Natural killer cell (primary cell): ENCODE data around the gene PRPF6. TPM values are rescaled to one million over a fixed set of nuclear protein-coding genes. Genes with fewer than 3 reads are reported as not detected.

Source experiments
- ATAC-seq, 3 donors: fragments of 150-1000 bp in 2 of 3; fragments of 200-7000 bp in 1 of 3; cut with Tn5 transposase; 1 replicate in 1 of 3; 2 replicates in 2 of 3; pipeline ENCODE4 v1.10.0; 2021; ENCODE audit warnings: mild to moderate bottlenecking in 2 of 3, moderate library complexity in 2 of 3
- DNase-seq, 2 donors: peaks; one replicate each; pipeline versions ENCODE4 v3.0.0 to v3.0.0-alpha.2; 2013 to 2021; ENCODE audit warnings: mixed read lengths in 1 of 2
- H3K27ac ChIP-seq: one replicate; pipeline ENCODE4 v1.5.1; 2013; ENCODE audit warnings: mild to moderate bottlenecking, low read length
- H3K27me3 ChIP-seq: one replicate; pipeline ENCODE4 v1.6.1; 2013; ENCODE audit warnings: low read length; ENCODE audit not compliant: control insufficient read depth, insufficient read depth
- H3K36me3 ChIP-seq: one replicate; pipeline ENCODE4 v1.6.1; 2013; ENCODE audit warnings: low read length; ENCODE audit not compliant: control insufficient read depth, insufficient read depth
- H3K4me1 ChIP-seq: one replicate; pipeline ENCODE4 v1.6.1; 2013; ENCODE audit warnings: low read length; ENCODE audit not compliant: control insufficient read depth, insufficient read depth
- H3K4me3 ChIP-seq: one replicate; pipeline ENCODE4 v1.5.1; 2013; ENCODE audit warnings: low read length
- H3K9me3 ChIP-seq: one replicate; pipeline ENCODE4 v1.6.1; 2013; ENCODE audit warnings: low read length; ENCODE audit not compliant: control insufficient read depth, insufficient read depth
- H3K27ac Mint-ChIP-seq, 2 donors: one replicate each; pipeline ENCODE4 v1.8.0; 2022; ENCODE audit warnings: mild to moderate bottlenecking in 2 of 2, mixed read lengths in 2 of 2, moderate library complexity in 1 of 2
- H3K27me3 Mint-ChIP-seq, 2 donors: one replicate each; pipeline ENCODE4 v1.8.0; 2022; ENCODE audit warnings: low read depth in 2 of 2, mixed read lengths in 2 of 2
- H3K36me3 Mint-ChIP-seq: one replicate; pipeline ENCODE4 v1.8.0; 2022; ENCODE audit warnings: mixed read lengths
- H3K4me1 Mint-ChIP-seq, 2 donors: one replicate each; pipeline ENCODE4 v1.8.0; 2022; ENCODE audit warnings: mixed read lengths in 2 of 2
- H3K4me3 Mint-ChIP-seq: one replicate; pipeline ENCODE4 v1.8.0; 2022; ENCODE audit warnings: mild to moderate bottlenecking, moderate library complexity, mixed read lengths
- H3K9me3 Mint-ChIP-seq, 2 donors: one replicate each; pipeline ENCODE4 v1.8.0; 2022; ENCODE audit warnings: mixed read lengths in 2 of 2
- WGBS: methylation state at CpG from one replicate; pipeline ENCODE4 v1.1.7; 2013; ENCODE audit warnings: missing lambda C conversion rate; ENCODE audit not compliant: insufficient coverage; 5-methylcytosine and 5-hydroxymethylcytosine counted together
- intact Hi-C: fragments of 100-400 bp; cut with micrococcal nuclease; formaldehyde crosslinking; loops from one replicate; pipeline ENCODE4 v1.14.2; 2022
- total RNA-seq, 4 donors: library from RNA; stranded (reverse); fragments of 120-200 nt in 1 of 4; gene quantifications; one replicate each; pipeline versions ENCODE4 v1.2.3 to v1.2.4, GENCODE V29; 2013 to 2022
- TF ChIP-seq, protein P1 (sequence below): fragments of 200-600 bp; IDR thresholded peaks from one replicate; pipeline ENCODE4 v1.8.0; 2022; ENCODE audit warnings: antibody characterized with exemption

The PRPF6 gene
- total RNA-seq, 3 donors from 2014 or later (not counting 1 experiment from before 2014, with no cell fraction given) = 52.7 to 63.0 (median 55.0) TPM

DNA sequence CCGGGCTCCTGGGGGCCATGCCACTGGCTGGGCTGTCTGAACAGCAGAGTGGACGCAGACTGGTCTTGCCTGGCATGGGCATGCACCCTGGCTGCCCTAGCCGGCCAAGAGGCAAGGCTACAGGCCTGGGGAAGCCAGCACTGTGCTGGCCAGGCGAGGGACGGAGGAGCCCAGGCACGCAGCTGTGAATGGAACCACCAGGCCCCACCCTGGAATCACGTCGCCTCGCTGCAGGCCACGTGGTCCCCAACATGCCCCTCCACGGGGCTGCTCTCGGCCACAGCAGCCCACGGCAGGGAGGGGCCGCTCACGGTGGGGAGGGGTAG is 28.8 kb upstream of the PRPF6 start:
- no peaks in the 10 kb centered on the region for H3K27me3 Mint-ChIP-seq
- H3K27ac ChIP-seq = no peak overlapping the region
- peaks cover 60% of the 10 kb centered on the region for H3K4me1 ChIP-seq
- 92% methylated on average over 15 of the region's 15 CpGs for WGBS
- no peaks in the 10 kb centered on the region for H3K36me3 Mint-ChIP-seq
- DNase-seq (no peak), ATAC-seq (no peak)
- TF ChIP-seq, protein P1, sequence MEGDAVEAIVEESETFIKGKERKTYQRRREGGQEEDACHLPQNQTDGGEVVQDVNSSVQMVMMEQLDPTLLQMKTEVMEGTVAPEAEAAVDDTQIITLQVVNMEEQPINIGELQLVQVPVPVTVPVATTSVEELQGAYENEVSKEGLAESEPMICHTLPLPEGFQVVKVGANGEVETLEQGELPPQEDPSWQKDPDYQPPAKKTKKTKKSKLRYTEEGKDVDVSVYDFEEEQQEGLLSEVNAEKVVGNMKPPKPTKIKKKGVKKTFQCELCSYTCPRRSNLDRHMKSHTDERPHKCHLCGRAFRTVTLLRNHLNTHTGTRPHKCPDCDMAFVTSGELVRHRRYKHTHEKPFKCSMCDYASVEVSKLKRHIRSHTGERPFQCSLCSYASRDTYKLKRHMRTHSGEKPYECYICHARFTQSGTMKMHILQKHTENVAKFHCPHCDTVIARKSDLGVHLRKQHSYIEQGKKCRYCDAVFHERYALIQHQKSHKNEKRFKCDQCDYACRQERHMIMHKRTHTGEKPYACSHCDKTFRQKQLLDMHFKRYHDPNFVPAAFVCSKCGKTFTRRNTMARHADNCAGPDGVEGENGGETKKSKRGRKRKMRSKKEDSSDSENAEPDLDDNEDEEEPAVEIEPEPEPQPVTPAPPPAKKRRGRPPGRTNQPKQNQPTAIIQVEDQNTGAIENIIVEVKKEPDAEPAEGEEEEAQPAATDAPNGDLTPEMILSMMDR = no peak
- intact Hi-C loops = no loop called here
- peaks cover 32 to 43% of the 10 kb centered on the region in 2 donors for H3K4me1 Mint-ChIP-seq
- H3K4me3 ChIP-seq = no peak overlapping the region
- no peaks in the 10 kb centered on the region for H3K36me3 ChIP-seq
- H3K9me3 ChIP-seq = no peaks in the 10 kb centered on the region
- no peak overlapping the region for H3K27ac Mint-ChIP-seq
- H3K4me3 Mint-ChIP-seq = no peak overlapping the region
- no peaks in the 10 kb centered on the region for H3K9me3 Mint-ChIP-seq
- H3K27me3 ChIP-seq = no peaks in the 10 kb centered on the region

DNA sequence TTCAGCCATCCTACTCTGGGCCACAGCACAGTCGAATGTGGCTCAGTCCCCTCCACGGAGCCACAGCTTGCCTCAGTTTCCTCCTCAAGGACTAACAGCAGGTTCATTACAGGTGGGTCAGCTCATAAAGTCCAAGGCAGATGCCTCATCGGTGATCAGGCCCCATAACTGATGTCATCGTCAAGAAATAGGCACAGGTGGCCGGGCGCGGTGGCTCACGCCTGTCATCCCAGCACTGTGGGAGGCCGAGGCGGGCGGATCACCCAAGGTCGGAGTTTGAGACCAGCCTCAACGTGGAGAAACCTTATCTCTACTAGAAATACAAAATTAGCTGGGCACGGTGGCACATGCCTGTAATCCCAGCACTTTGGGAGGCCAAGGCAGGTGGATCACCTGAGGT is 28.2 kb upstream of the PRPF6 start:
- H3K4me3 ChIP-seq = no peak overlapping the region
- intact Hi-C loops = no loop called here
- H3K4me1 Mint-ChIP-seq = peaks cover 28 to 39% of the 10 kb centered on the region in 2 donors
- DNase-seq (no peak), ATAC-seq (no peak)
- no peaks in the 10 kb centered on the region for H3K36me3 Mint-ChIP-seq
- H3K9me3 ChIP-seq = no peaks in the 10 kb centered on the region
- H3K27me3 ChIP-seq = no peaks in the 10 kb centered on the region
- TF ChIP-seq, protein P1 = no peak
- peaks cover 58% of the 10 kb centered on the region for H3K4me1 ChIP-seq
- H3K36me3 ChIP-seq = no peaks in the 10 kb centered on the region
- no peaks in the 10 kb centered on the region for H3K9me3 Mint-ChIP-seq
- H3K27me3 Mint-ChIP-seq = no peaks in the 10 kb centered on the region
- H3K27ac Mint-ChIP-seq = no peak overlapping the region
- H3K27ac ChIP-seq = no peak overlapping the region
- WGBS = 93% methylated on average over 14 of the region's 14 CpGs
- no peak overlapping the region for H3K4me3 Mint-ChIP-seq

DNA sequence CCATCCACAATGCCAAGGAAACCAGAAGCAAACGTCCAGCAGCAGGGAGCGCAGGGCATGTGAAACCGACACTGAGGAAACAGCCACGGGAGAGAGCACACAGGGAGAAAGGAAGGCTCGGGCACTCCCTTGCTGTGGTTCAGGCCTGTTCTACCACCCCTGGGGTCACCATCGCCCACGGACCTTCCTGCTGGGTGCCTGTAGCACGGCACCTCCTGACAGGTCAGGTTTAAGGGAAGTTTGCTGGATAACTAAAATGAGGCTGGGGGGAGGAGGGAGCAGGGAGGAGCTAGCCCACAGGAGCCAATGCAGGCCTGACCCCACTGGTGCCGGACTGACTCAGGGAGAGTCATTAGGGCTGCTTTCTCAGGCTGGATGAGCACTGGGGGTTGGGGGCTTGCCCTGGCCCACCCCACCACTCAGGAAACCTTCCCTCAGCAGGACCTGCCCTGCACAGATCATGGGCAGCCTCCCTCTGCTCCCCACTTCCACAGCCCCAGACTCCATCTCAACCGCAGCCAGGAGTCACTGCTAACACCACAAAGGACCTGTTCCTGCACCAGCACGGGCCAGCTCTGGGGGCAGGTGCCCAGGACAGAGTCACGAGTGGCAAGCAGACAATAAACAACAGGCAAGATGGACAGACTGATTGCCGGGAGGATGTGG is 27.0 kb upstream of the PRPF6 start:
- H3K9me3 Mint-ChIP-seq = no peaks in the 10 kb centered on the region
- peak overlapping the region; percentile 78 for H3K4me3 Mint-ChIP-seq
- H3K9me3 ChIP-seq = no peaks in the 10 kb centered on the region
- peaks cover 47% of the 10 kb centered on the region for H3K4me1 ChIP-seq
- no peak for DNase-seq
- WGBS = 86% methylated on average over 13 of the region's 13 CpGs
- no peak overlapping the region for H3K27ac ChIP-seq
- intact Hi-C loops = no loop called here
- H3K36me3 Mint-ChIP-seq = no peaks in the 10 kb centered on the region
- peaks cover 17 to 28% of the 10 kb centered on the region in 2 donors for H3K4me1 Mint-ChIP-seq
- ATAC-seq = no peak
- H3K4me3 ChIP-seq = no peak overlapping the region
- H3K36me3 ChIP-seq = no peaks in the 10 kb centered on the region
- TF ChIP-seq, protein P1 = no peak
- no peaks in the 10 kb centered on the region for H3K27me3 ChIP-seq
- H3K27ac Mint-ChIP-seq = peak overlapping the region in 1 of 2 donors; percentile 64
- H3K27me3 Mint-ChIP-seq = no peaks in the 10 kb centered on the region

DNA sequence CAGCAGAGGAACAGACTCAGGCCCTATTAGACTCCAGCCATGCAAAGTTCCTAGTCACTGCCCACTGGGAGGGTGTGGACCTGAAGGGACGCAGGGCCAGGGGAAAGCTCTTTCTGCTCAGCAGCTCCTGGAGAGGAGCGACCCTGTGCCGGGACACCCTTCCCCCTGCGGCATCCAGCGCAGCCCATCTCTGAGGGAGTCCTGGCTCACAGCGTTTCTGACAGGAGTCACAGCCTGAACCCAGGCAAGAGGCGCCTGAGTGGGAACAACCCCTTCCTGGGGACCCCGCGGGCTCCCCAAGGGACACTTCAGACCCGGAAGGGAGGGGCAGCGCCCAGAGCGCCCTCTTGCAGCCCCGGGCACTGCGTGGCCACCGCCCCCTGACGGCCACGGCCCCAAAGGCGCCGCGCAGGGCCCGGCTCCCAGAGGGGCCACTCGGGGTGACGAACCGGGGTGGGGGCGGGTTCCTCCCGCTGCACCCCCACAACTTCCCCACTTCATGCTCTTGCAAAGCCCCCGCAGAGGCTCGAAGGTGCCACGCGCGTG is 25.6 kb upstream of the PRPF6 start:
- Mint-ChIP-seq H3K4me3 (peak overlapping the region; percentile 87), H3K27me3 (no peaks in the 10 kb centered on the region), H3K4me1 (peaks cover 6 to 17% of the 10 kb centered on the region in 2 donors), H3K36me3 (no peaks in the 10 kb centered on the region), H3K27ac (no peak overlapping the region), H3K9me3 (no peaks in the 10 kb centered on the region)
- WGBS = 2% methylated on average over 31 of the region's 31 CpGs
- DNase-seq (no peak), ATAC-seq (peak in 1 of 3 donors; percentile 6)
- no peaks in the 10 kb centered on the region for H3K9me3 ChIP-seq
- no peaks in the 10 kb centered on the region for H3K27me3 ChIP-seq
- peaks cover 37% of the 10 kb centered on the region for H3K4me1 ChIP-seq
- intact Hi-C loops = no loop called here
- H3K27ac ChIP-seq = no peak overlapping the region
- TF ChIP-seq, protein P1 = no peak
- H3K36me3 ChIP-seq = no peaks in the 10 kb centered on the region
- H3K4me3 ChIP-seq = peak overlapping the region; percentile 65
